ENCODE results near the gene RABIF.
"Not testable (repeated sequence)": the region's sequence is repeated elsewhere in the genome, so short reads cannot be mapped to it uniquely, and the experiment has no call there.

Gene RABIF

DNA sequence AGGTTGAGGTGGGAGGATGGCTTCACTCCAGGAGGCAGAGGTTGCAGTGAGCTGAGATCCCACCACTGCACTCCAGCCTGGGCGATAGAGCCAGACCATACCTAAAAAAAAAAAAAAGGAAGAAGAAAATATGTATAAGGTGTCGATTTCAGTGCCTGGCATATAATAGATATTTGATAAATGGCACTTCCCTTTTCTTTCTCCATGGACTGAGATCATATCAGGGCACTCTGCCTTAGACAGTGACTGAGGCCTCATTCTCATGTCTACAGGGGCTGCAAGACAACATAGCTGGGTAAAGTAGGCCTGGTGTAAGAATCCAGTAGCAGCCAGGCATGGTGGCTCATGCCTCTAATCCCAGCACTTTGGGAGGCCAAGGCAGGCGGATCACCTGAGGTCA is 57.0 kb downstream of the RABIF start:
- DNase-seq = no peak

DNA sequence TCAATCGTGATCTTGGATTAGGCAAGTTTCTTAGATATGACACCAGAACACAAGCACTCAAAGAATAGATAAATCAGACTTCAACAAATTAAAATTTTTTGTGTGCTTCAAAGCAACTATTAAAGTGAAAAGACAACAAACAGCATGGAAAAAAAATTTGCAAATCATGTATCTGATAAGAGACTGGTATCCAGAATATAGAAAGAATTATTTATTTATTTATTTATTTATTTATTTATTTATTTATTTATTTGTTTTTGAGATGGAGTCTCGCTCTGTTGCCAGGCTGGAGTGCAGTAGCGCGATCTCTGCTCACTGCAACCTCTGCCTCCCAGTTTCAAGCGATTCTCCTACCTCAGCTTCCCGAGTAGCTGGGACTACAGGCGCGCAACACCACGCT is 59.7 kb downstream of the RABIF start:
- not testable (repeated sequence) for DNase-seq
